Thymus (tissue), 11 donors: ENCODE data around the gene CLEC2L. TPM values are rescaled to one million over a fixed set of nuclear protein-coding genes. Genes with fewer than 3 reads are reported as not detected.

Experiments
- DNase-seq, 9 donors: peaks; one replicate each; pipeline ENCODE4 v3.0.0-alpha.2; 2013; ENCODE audit warnings: low spot score in 9 of 9, low read depth in 6 of 9, missing footprints in 1 of 9
- H3K27ac ChIP-seq, 2 donors: one replicate each; pipeline ENCODE4 v1.5.1; 2013; ENCODE audit warnings: control low read depth in 1 of 2, low read depth in 1 of 2, low read length in 1 of 2, mild to moderate bottlenecking in 1 of 2, moderate library complexity in 1 of 2
- H3K27me3 ChIP-seq, 2 donors: one replicate each; pipeline ENCODE4 v1.5.1; 2013; ENCODE audit warnings: low read length in 1 of 2; ENCODE audit not compliant: control insufficient read depth in 2 of 2, insufficient read depth in 1 of 2
- H3K36me3 ChIP-seq, 2 donors: one replicate each; pipeline ENCODE4 v1.5.1; 2013; ENCODE audit warnings: low read length in 1 of 2, mild to moderate bottlenecking in 1 of 2, moderate library complexity in 1 of 2; ENCODE audit not compliant: control insufficient read depth in 2 of 2, insufficient read depth in 2 of 2
- H3K4me1 ChIP-seq, 2 donors: one replicate each; pipeline ENCODE4 v1.5.1; 2013; ENCODE audit warnings: low read length in 2 of 2; ENCODE audit not compliant: control insufficient read depth in 2 of 2, insufficient read depth in 2 of 2
- H3K4me3 ChIP-seq, 2 donors: one replicate each; pipeline ENCODE4 v1.5.1; 2013; ENCODE audit warnings: low read length in 2 of 2, control low read depth in 1 of 2, mild to moderate bottlenecking in 1 of 2
- H3K9me3 ChIP-seq, 2 donors: one replicate each; pipeline ENCODE4 v1.5.1; 2013; ENCODE audit warnings: low read length in 1 of 2, mild to moderate bottlenecking in 1 of 2; ENCODE audit not compliant: control insufficient read depth in 2 of 2, insufficient read depth in 1 of 2
- WGBS: extraction: QIAGEN DNeasy Blood & Tissue Kit; methylation state at CpG from one replicate; pipeline ENCODE4 v1.1.7; 2013; 5-methylcytosine and 5-hydroxymethylcytosine counted together
- polyA plus RNA-seq: library from polyadenylated mRNA; stranded (reverse); fragments of 200-250 nt; gene quantifications from one replicate; pipeline ENCODE4 v1.2.3, GENCODE V29; 2013
- total RNA-seq: library from RNA; stranded (reverse); fragments of 120-200 nt; gene quantifications from one replicate; pipeline ENCODE4 v1.2.4, GENCODE V29; 2013
- donor health status: healthy.

Gene CLEC2L
- total and polyA plus RNA-seq, 2 donors = 0.41 to 2.6 TPM

- no peak for DNase-seq
- peaks cover 15 to 22% of the 10 kb centered on the region in 2 donors for H3K4me1 ChIP-seq
- H3K27me3 ChIP-seq = no peaks in the 10 kb centered on the region
- no peak overlapping the region for H3K4me3 ChIP-seq
- peaks cover 28 to 47% of the 10 kb centered on the region in 2 donors for H3K36me3 ChIP-seq
- H3K9me3 ChIP-seq = no peaks in the 10 kb centered on the region
- 59% methylated on average over 7 of the region's 7 CpGs for WGBS
- no peak overlapping the region for H3K27ac ChIP-seq
Measured at GRCh38 chr7:139588632-139589031, 65.1 kb downstream of the CLEC2L start.

DNA sequence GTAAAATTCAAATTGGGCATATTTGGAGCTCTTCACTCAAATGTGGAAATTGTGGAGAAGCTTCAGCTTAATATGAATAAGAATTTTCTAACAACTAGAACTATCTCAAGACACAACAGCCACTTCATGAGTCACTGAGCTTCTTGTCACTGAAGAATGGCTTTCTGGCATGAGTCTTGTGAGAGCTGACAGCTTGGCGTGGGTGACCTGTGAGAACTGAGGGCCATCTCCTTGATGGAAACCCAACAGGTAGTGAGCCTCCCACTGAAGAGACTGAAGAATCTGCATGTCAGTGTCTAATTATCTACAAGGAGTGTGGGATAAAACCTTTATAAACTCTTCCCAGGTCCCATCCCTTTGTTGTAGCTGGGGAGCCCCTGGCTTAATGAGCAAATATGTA is 66.0 kb downstream of the CLEC2L start:
- H3K9me3 ChIP-seq = no peaks in the 10 kb centered on the region
- no peak for DNase-seq
- peaks cover 26 to 49% of the 10 kb centered on the region in 2 donors for H3K36me3 ChIP-seq
- H3K4me3 ChIP-seq = no peak overlapping the region
- no peaks in the 10 kb centered on the region for H3K27me3 ChIP-seq
- 94% methylated on average over 1 of the region's 1 CpG for WGBS
- H3K27ac ChIP-seq = no peak overlapping the region
- H3K4me1 ChIP-seq = peaks cover 6 to 14% of the 10 kb centered on the region in 2 donors

GRCh38 chr7:139591550-139592195 is 68.2 kb downstream of the CLEC2L start:
- H3K27me3 ChIP-seq = no peaks in the 10 kb centered on the region
- H3K9me3 ChIP-seq = no peaks in the 10 kb centered on the region
- H3K27ac ChIP-seq = no peak overlapping the region
- peaks cover 39 to 66% of the 10 kb centered on the region in 2 donors for H3K36me3 ChIP-seq
- no peak for DNase-seq
- WGBS = 98% methylated on average over 3 of the region's 3 CpGs
- peaks cover 0 to 4% of the 10 kb centered on the region in 2 donors for H3K4me1 ChIP-seq
- no peak overlapping the region for H3K4me3 ChIP-seq

GRCh38 chr7:139592801-139593461 is 69.4 kb downstream of the CLEC2L start:
- no peak overlapping the region for H3K4me3 ChIP-seq
- peaks cover 0 to 4% of the 10 kb centered on the region in 2 donors for H3K4me1 ChIP-seq
- H3K27ac ChIP-seq = no peak overlapping the region
- WGBS = 95% methylated on average over 4 of the region's 4 CpGs
- no peaks in the 10 kb centered on the region for H3K27me3 ChIP-seq
- H3K36me3 ChIP-seq = peaks cover 42 to 74% of the 10 kb centered on the region in 2 donors
- no peaks in the 10 kb centered on the region for H3K9me3 ChIP-seq
- no peak for DNase-seq

- Histone ChIP-seq H3K9me3 (no peaks in the 10 kb centered on the region), H3K4me1 (no peaks in the 10 kb centered on the region), H3K27ac (no peak overlapping the region), H3K27me3 (no peaks in the 10 kb centered on the region), H3K36me3 (peaks cover 46 to 82% of the 10 kb centered on the region in 2 donors), H3K4me3 (no peak overlapping the region)
- WGBS = 96% methylated on average over 2 of the region's 2 CpGs
- DNase-seq = no peak
Measured at GRCh38 chr7:139594090-139594489, 70.6 kb downstream of the CLEC2L start.

Other genes starting within 250 kb of the CLEC2L start
- 17.4 TPM for gene FMC1, start 182.3 kb upstream of the CLEC2L start, total RNA-seq
- 24.6 TPM for gene FMC1, start 182.3 kb upstream of the CLEC2L start, polyA plus RNA-seq
- gene LUC7L2, start 163.8 kb upstream of the CLEC2L start, total RNA-seq = 44.1 TPM
- gene LUC7L2, start 163.8 kb upstream of the CLEC2L start, polyA plus RNA-seq = 108 TPM
- gene KLRG2, start 40.0 kb upstream of the CLEC2L start, total RNA-seq = 0.85 TPM
- 1.9 TPM for gene KLRG2, start 40.0 kb upstream of the CLEC2L start, polyA plus RNA-seq